IPS DF 19.7 (cell line): Measurements from ENCODE around the gene FILIP1.

Experiments used
- DNase-seq: peaks from one replicate; pipeline ENCODE4 v3.0.0-alpha.2; 2013; ENCODE audit warnings: low read depth, low spot score

The FILIP1 gene

GRCh38 chr6:75495011-75495410, 1.4 kb upstream of the FILIP1 start:
- DNase-seq: no peak

- DNase-seq: no peak
Observed at GRCh38 chr6:75494290-75494689, 690 bp upstream of the FILIP1 start.

- no peak for DNase-seq
Observed at GRCh38 chr6:75492386-75493153, 1.0 kb downstream of the FILIP1 start.

GRCh38 chr6:75491291-75491690, 2.3 kb downstream of the FILIP1 start:
- no peak for DNase-seq

GRCh38 chr6:75490706-75491105, 2.9 kb downstream of the FILIP1 start:
- no peak for DNase-seq

GRCh38 chr6:75489025-75489424, 4.6 kb downstream of the FILIP1 start:
- no peak for DNase-seq

GRCh38 chr6:75488033-75488432, 5.6 kb downstream of the FILIP1 start:
- no peak for DNase-seq

GRCh38 chr6:75486850-75487518, 6.6 kb downstream of the FILIP1 start:
- no peak for DNase-seq

GRCh38 chr6:75484535-75484934, 9.1 kb downstream of the FILIP1 start:
- no peak for DNase-seq

GRCh38 chr6:75483136-75483952, 10.3 kb downstream of the FILIP1 start:
- no peak for DNase-seq

GRCh38 chr6:75481936-75482593, 11.5 kb downstream of the FILIP1 start:
- no peak for DNase-seq

- DNase-seq: no peak
Observed at GRCh38 chr6:75481394-75481793, 12.2 kb downstream of the FILIP1 start.

- no peak for DNase-seq
Observed at GRCh38 chr6:75480425-75480824, 13.2 kb downstream of the FILIP1 start.

- no peak for DNase-seq
Observed at GRCh38 chr6:75479712-75480111, 13.9 kb downstream of the FILIP1 start.

- no peak for DNase-seq
Observed at GRCh38 chr6:75478929-75479328, 14.7 kb downstream of the FILIP1 start.

GRCh38 chr6:75472885-75473284, 20.7 kb downstream of the FILIP1 start:
- no peak for DNase-seq

GRCh38 chr6:75467966-75468365, 25.6 kb downstream of the FILIP1 start:
- DNase-seq: no peak

GRCh38 chr6:75467284-75467683, 26.3 kb downstream of the FILIP1 start:
- DNase-seq: no peak

- DNase-seq: no peak
Observed at GRCh38 chr6:75466636-75467035, 27.0 kb downstream of the FILIP1 start.

- DNase-seq: no peak
Observed at GRCh38 chr6:75463908-75464307, 29.7 kb downstream of the FILIP1 start.

GRCh38 chr6:75463061-75463460, 30.5 kb downstream of the FILIP1 start:
- DNase-seq: no peak

GRCh38 chr6:75460681-75461080, 32.9 kb downstream of the FILIP1 start:
- no peak for DNase-seq
